Endothelial cell of umbilical vein (primary cell): Measurements from ENCODE around the gene MAML2. TPM values are rescaled to one million over a fixed set of nuclear protein-coding genes. Genes with fewer than 3 reads are reported as not detected.

Experiments
- BruUV-seq: library from RNA; stranded (reverse); fragments of 400-500 nt; replicated peaks from 2 replicates; lab custom pipeline; 2021; lab: Mats Ljungman, UMichigan
- CTCF ChIA-PET: fragments of 300-600, 350-600 bp; sonication (Branson Sonifier 250); formaldehyde crosslinking; loops from one replicate; lab custom pipeline; 2021; ENCODE audit warnings: antibody characterized with exemption, inconsistent platforms; lab: Charles Lee
- POLR2A ChIA-PET: fragments of 300-600, 350-600 bp; sonication (Branson Sonifier 250); formaldehyde crosslinking; loops from one replicate; lab custom pipeline; 2021; ENCODE audit warnings: antibody characterized with exemption, inconsistent platforms; lab: Charles Lee
- DNase-seq: peaks from one replicate; pipeline ENCODE4 v3.0.0-alpha.2; 2011; ENCODE audit warnings: low read depth, low spot score
- FAIRE-seq: peaks from 2 replicates; lab custom pipeline; 2011; peaks lifted over from hg19 to GRCh38; lab: Jason Lieb, UNC
- H2AFZ ChIP-seq: 2 replicates; pipeline ENCODE4 v1.6.0; 2012; ENCODE audit warnings: low read depth, low read length, control low read depth, inconsistent platforms
- H3K27ac ChIP-seq: 2 replicates; pipeline ENCODE4 v1.5.1; 2011; ENCODE audit warnings: low read depth, mild to moderate bottlenecking, control low read depth, low read length, moderate library complexity; ENCODE audit not compliant: insufficient read depth
- H3K27me3 ChIP-seq, 2 experiments: 2 replicates each; pipeline versions ENCODE4 v1.6.0 to v1.6.1; 2011; ENCODE audit warnings: low read length in 2 of 2, mixed read lengths in 1 of 2; ENCODE audit not compliant: control insufficient read depth in 2 of 2, insufficient read depth in 2 of 2
- H3K36me3 ChIP-seq, 2 experiments: 2 replicates in 1 of 2; 3 replicates in 1 of 2; pipeline ENCODE4 v1.5.1; 2011; ENCODE audit warnings: low read length in 2 of 2, mild to moderate bottlenecking in 1 of 2, moderate library complexity in 1 of 2; ENCODE audit not compliant: control insufficient read depth in 2 of 2, insufficient read depth in 2 of 2; ENCODE audit errors: extremely low read depth in 1 of 2
- H3K4me1 ChIP-seq: 3 replicates; pipeline ENCODE4 v1.5.1; 2011; ENCODE audit warnings: mild to moderate bottlenecking, low read length; ENCODE audit not compliant: control insufficient read depth, insufficient read depth; ENCODE audit errors: extremely low read depth
- H3K4me2 ChIP-seq: 2 replicates; pipeline ENCODE4 v1.6.1; 2011; ENCODE audit warnings: low read length, control low read depth, mixed read lengths; ENCODE audit not compliant: insufficient read depth
- H3K4me3 ChIP-seq, 3 experiments: fragments of 200-600 bp in 1 of 3; sonication (generic), shearing (Covaris generic) in 1 of 3; replicated peaks in 1 of 3; 2 replicates each; pipeline ENCODE4 v1.5.1; 2011 to 2016; ENCODE audit warnings: control low read depth in 3 of 3, low read length in 3 of 3, mild to moderate bottlenecking in 2 of 3, inconsistent platforms in 1 of 3, low read depth in 1 of 3, moderate library complexity in 1 of 3; ENCODE audit not compliant: insufficient read depth in 1 of 3
- H3K79me2 ChIP-seq: 2 replicates; pipeline ENCODE4 v1.6.0; 2012; ENCODE audit warnings: low read length, inconsistent platforms; ENCODE audit not compliant: control insufficient read depth, insufficient read depth
- H3K9ac ChIP-seq: replicated peaks from 2 replicates; pipeline ENCODE3; 2011; ENCODE audit warnings: low read length, control low read depth; ENCODE audit not compliant: insufficient read depth; ENCODE audit errors: extremely low read depth
- H3K9me1 ChIP-seq: replicated peaks from 3 replicates; pipeline ENCODE4 v1.6.0; 2011; ENCODE audit warnings: mild to moderate bottlenecking, low read length; ENCODE audit not compliant: control insufficient read depth, insufficient read depth; ENCODE audit errors: extremely low read depth
- H3K9me3 ChIP-seq: replicated peaks from 2 replicates; pipeline ENCODE4 v1.5.1; 2012; ENCODE audit warnings: low read length, inconsistent platforms; ENCODE audit not compliant: control insufficient read depth, insufficient read depth
- H4K20me1 ChIP-seq: replicated peaks from 2 replicates; pipeline ENCODE3; 2011; ENCODE audit warnings: mild to moderate bottlenecking, low read length; ENCODE audit not compliant: control insufficient read depth, insufficient read depth; ENCODE audit errors: extremely low read depth
- EZH2 ChIP-seq: IDR thresholded peaks from 2 replicates; pipeline ENCODE4 v1.6.1; 2012; ENCODE audit warnings: borderline replicate concordance, low read depth, mild to moderate bottlenecking, moderate library complexity, low read length, inconsistent platforms; ENCODE audit not compliant: severe bottlenecking
- FOS ChIP-seq: IDR thresholded peaks from 2 replicates; pipeline ENCODE4 v1.6.1; 2011; ENCODE audit warnings: mild to moderate bottlenecking, low read length, moderate library complexity, borderline replicate concordance; ENCODE audit not compliant: insufficient read depth
- GATA2 ChIP-seq: IDR thresholded peaks from 2 replicates; pipeline ENCODE4 v1.7.0; 2011; ENCODE audit warnings: low read depth, mild to moderate bottlenecking, moderate library complexity, mixed read lengths, low read length; ENCODE audit not compliant: insufficient read length, insufficient read depth
- JUN ChIP-seq: IDR thresholded peaks from 2 replicates; pipeline ENCODE4 v1.6.1; 2011; ENCODE audit warnings: borderline replicate concordance, low read depth; ENCODE audit not compliant: insufficient read length, insufficient read depth
- POLR2AphosphoS5 ChIP-seq: IDR thresholded peaks from 2 replicates; pipeline ENCODE4 v1.6.1; 2012; ENCODE audit warnings: low read depth, mild to moderate bottlenecking, control low read depth, low read length, moderate library complexity; ENCODE audit not compliant: insufficient read depth
- dilution Hi-C: fragments of 300-500 bp; cut with MboI; formaldehyde crosslinking; loops from one replicate; pipeline ENCODE4 v1.15.0; 2019; ENCODE audit warnings: low sequenced_read_pairs; ENCODE audit not compliant: extremely low pct_ligation_motif_present
- intact Hi-C: fragments of 100-400 bp; cut with micrococcal nuclease; formaldehyde crosslinking; loops from one replicate; pipeline ENCODE4 v1.10.0; 2022
- polyA plus RNA-seq, 4 experiments: library from polyadenylated mRNA; depleted of rRNA in 3 of 4; stranded (reverse) in 3 of 4; unstranded in 1 of 4; fragments of >200 nt; gene quantifications; 2 replicates each; pipeline versions ENCODE4 v1.2.1 to v1.2.3, GENCODE V29; 2011 to 2012; ENCODE audit warnings: missing spikeins in 1 of 4
- total RNA-seq: library from RNA; stranded (reverse); gene quantifications from 2 replicates; pipeline ENCODE4 v1.2.3, GENCODE V29; 2021

MAML2 gene
- total and polyA plus RNA-seq, 2 donors (not counting 3 experiments of a cell fraction or from before 2014, with no cell fraction given): 12.4 to 16.8 TPM

DNA sequence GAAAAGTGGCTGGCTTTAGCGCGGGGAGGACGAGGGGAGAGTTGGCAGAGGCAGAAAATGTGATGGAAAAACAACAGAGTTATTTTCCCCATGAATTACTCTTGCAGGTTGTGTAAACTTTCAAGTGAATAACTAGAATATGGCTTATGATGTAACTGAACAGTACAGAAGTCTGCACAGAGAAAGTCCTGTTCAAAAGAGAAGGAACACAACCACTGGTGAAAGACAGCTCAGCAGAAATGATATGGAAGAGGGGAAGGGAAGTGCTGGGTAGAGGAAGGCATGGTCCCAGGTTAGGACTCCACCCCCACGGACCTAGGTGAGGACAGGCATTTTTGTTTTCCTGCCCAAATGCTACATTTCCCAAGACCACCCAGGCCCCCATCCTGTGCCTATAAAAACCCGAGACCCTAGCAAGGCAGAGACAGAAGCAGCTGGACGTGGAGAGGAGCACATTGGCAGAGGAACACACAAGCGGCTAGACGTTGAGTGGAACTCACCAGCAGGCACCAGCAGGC, 77.7 kb downstream of the MAML2 start:
- Histone ChIP-seq H3K36me3 (no peaks in the 10 kb centered on the region), H3K4me2 (no peak overlapping the region), H3K27ac (no peak overlapping the region), H2AFZ (no peak overlapping the region), H3K4me1 (peaks cover 35% of the 10 kb centered on the region), H3K9me3 (no peaks in the 10 kb centered on the region), H3K9ac (no peak overlapping the region), H3K79me2 (no peaks in the 10 kb centered on the region), H4K20me1 (no peaks in the 10 kb centered on the region), H3K4me3 (no peak overlapping the region), H3K27me3 (no peaks in the 10 kb centered on the region), H3K9me1 (no peaks in the 10 kb centered on the region)
- DNase-seq: no peak
- ChIA-PET CTCF (interaction anchor here (1.4 to 5.6 kb wide), 4 partner anchors 9 to 77 kb away, joined by 3 to 39 read pairs (median 6); partner anchors contain the start of gene MAML2), POLR2A (interaction anchor here (0.7 kb wide), 1 partner anchor 11 kb away, joined by 3 read pairs; no protein-coding TSS in a partner anchor)
- intact Hi-C loops (no loop called here), dilution Hi-C loops (no loop called here)
- TF ChIP-seq GATA2 (no peak), FOS (no peak), POLR2AphosphoS5 (no peak)
- BruUV-seq: no TSS peak
- FAIRE-seq: no peak

- H3K9me3 ChIP-seq: no peaks in the 10 kb centered on the region
- peaks cover 38% of the 10 kb centered on the region for H3K4me1 ChIP-seq
- H3K9ac ChIP-seq: no peak overlapping the region
- no peak for DNase-seq
- no peaks in the 10 kb centered on the region for H3K9me1 ChIP-seq
- FAIRE-seq: peak; percentile 43
- H3K4me3 ChIP-seq: no peak overlapping the region
- peak; percentile 47 for TF ChIP-seq GATA2
- TF ChIP-seq JUN: peak; percentile 43
- no peak for TF ChIP-seq POLR2AphosphoS5
- no peak for TF ChIP-seq EZH2
- intact Hi-C loops (no loop called here), dilution Hi-C loops (no loop called here)
- POLR2A ChIA-PET: no interaction called here
- H4K20me1 ChIP-seq: no peaks in the 10 kb centered on the region
- H3K27me3 ChIP-seq: no peaks in the 10 kb centered on the region
- no peaks in the 10 kb centered on the region for H3K36me3 ChIP-seq
- H3K27ac ChIP-seq: peak overlapping the region; percentile 15
- H3K4me2 ChIP-seq: no peak overlapping the region
- H2AFZ ChIP-seq: no peak overlapping the region
- no peaks in the 10 kb centered on the region for H3K79me2 ChIP-seq
- BruUV-seq: no TSS peak
- CTCF ChIA-PET: interaction anchor here (1.3 to 5.6 kb wide), 4 partner anchors 10 to 78 kb away, joined by 3 to 39 read pairs (median 4); partner anchors contain the start of gene MAML2
These were observed 78.6 kb downstream of the MAML2 start for GRCh38 chr11:96264364-96264763.
